ENCODE data around the gene MIB1. TPM values are rescaled to one million over a fixed set of nuclear protein-coding genes. Genes with fewer than 3 reads are reported as not detected.
A peak's percentile ranks its signal among the peaks of the same experiment; 100 is the strongest.

Gene MIB1
- total RNA-seq, 1 experiment from 2014 or later, result 56.2 TPM

GRCh38 chr18:21826196-21826595 is 85.6 kb downstream of the MIB1 start:
- H3K4me1 ChIP-seq (ENCODE audit: low read length), result peaks cover 57% of the 10 kb centered on the region
- H4K20me1 ChIP-seq (ENCODE audit: insufficient read depth, low read depth, low read length), result no peaks in the 10 kb centered on the region
- peaks cover 6% of the 10 kb centered on the region for H3K36me3 ChIP-seq (ENCODE audit: insufficient read depth, low read length)
- H3K4me3 ChIP-seq (ENCODE audit: low read length), result peak overlapping the region; percentile 28; the same call in 1 of the 2 replicates
- H3K27ac ChIP-seq (ENCODE audit: low read length), result peak overlapping the region; percentile 48
- H3K79me2 ChIP-seq (ENCODE audit: low read length), result peaks cover 43% of the 10 kb centered on the region
- no peak for DNase-seq
- H3K9me2 ChIP-seq (replicated peaks; ENCODE audit: insufficient read depth, low read length), result no peaks in the 10 kb centered on the region
- peak overlapping the region; percentile 64 for H3K4me2 ChIP-seq (ENCODE audit: low read depth, low read length, poor library complexity, severe bottlenecking)
- no peaks in the 10 kb centered on the region for H3K9me3 ChIP-seq (ENCODE audit: low read length)
- no peak overlapping the region for H2AFZ ChIP-seq (ENCODE audit: low read length)
- H3K9ac ChIP-seq (ENCODE audit: low read length), result no peak overlapping the region
- H3K27me3 ChIP-seq (ENCODE audit: low read length), result no peaks in the 10 kb centered on the region

- Histone ChIP-seq H3K4me1 (ENCODE audit: low read length) (peaks cover 62% of the 10 kb centered on the region), H3K9me2 (replicated peaks; ENCODE audit: insufficient read depth, low read length) (no peaks in the 10 kb centered on the region), H3K9me3 (ENCODE audit: low read length) (no peaks in the 10 kb centered on the region), H2AFZ (ENCODE audit: low read length) (no peak overlapping the region), H3K79me2 (ENCODE audit: low read length) (peaks cover 47% of the 10 kb centered on the region), H3K4me2 (ENCODE audit: low read depth, low read length, poor library complexity, severe bottlenecking) (peak overlapping the region; percentile 64), H3K9ac (ENCODE audit: low read length) (no peak overlapping the region), H3K36me3 (ENCODE audit: insufficient read depth, low read length) (peaks cover 6% of the 10 kb centered on the region), H3K4me3 (ENCODE audit: low read length) (peak overlapping the region; percentile 28; the same call in 1 of the 2 replicates), H3K27me3 (ENCODE audit: low read length) (no peaks in the 10 kb centered on the region), H3K27ac (ENCODE audit: low read length) (peak overlapping the region; percentile 48), H4K20me1 (ENCODE audit: insufficient read depth, low read depth, low read length) (no peaks in the 10 kb centered on the region)
- DNase-seq, result peak; percentile 55
Measured at GRCh38 chr18:21826641-21827302, 86.2 kb downstream of the MIB1 start.

GRCh38 chr18:21830532-21830931 is 89.9 kb downstream of the MIB1 start:
- H3K4me1 ChIP-seq (ENCODE audit: low read length), result peaks cover 59% of the 10 kb centered on the region
- H2AFZ ChIP-seq (ENCODE audit: low read length), result no peak overlapping the region
- H3K79me2 ChIP-seq (ENCODE audit: low read length), result peaks cover 65% of the 10 kb centered on the region
- no peak overlapping the region for H3K9ac ChIP-seq (ENCODE audit: low read length)
- H3K27me3 ChIP-seq (ENCODE audit: low read length), result no peaks in the 10 kb centered on the region
- H3K36me3 ChIP-seq (ENCODE audit: insufficient read depth, low read length), result no peaks in the 10 kb centered on the region
- H3K9me2 ChIP-seq (replicated peaks; ENCODE audit: insufficient read depth, low read length), result no peaks in the 10 kb centered on the region
- no peak for DNase-seq
- H3K9me3 ChIP-seq (ENCODE audit: low read length), result no peaks in the 10 kb centered on the region
- no peaks in the 10 kb centered on the region for H4K20me1 ChIP-seq (ENCODE audit: insufficient read depth, low read depth, low read length)
- no peak overlapping the region for H3K4me3 ChIP-seq (ENCODE audit: low read length)
- H3K4me2 ChIP-seq (ENCODE audit: low read depth, low read length, poor library complexity, severe bottlenecking), result no peak overlapping the region
- H3K27ac ChIP-seq (ENCODE audit: low read length), result no peak overlapping the region

DNA sequence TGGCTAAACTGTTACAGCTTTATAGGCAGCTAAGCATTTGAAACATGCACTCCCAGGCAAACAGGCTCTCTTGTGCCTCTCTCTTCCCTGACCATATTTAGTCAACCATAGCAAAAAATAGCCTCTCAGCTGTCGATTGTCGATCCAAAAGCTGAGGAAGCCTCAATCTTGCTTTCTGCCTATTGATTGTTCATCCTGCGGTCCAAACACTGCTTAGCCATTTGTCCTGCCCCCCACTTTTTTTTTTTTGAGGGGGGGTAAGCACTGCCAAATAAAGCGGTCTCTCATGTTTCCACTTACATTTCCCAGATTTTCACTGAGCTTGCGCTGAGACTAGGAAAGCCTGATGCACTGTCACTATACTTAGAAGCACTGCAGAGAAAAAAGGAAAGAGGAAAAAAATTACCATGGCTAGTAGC is 90.8 kb downstream of the MIB1 start:
- H3K4me2 ChIP-seq (ENCODE audit: low read depth, low read length, poor library complexity, severe bottlenecking), result no peak overlapping the region
- peaks cover 50% of the 10 kb centered on the region for H3K4me1 ChIP-seq (ENCODE audit: low read length)
- DNase-seq, result no peak
- no peak overlapping the region for H3K27ac ChIP-seq (ENCODE audit: low read length)
- H4K20me1 ChIP-seq (ENCODE audit: insufficient read depth, low read depth, low read length), result no peaks in the 10 kb centered on the region
- H2AFZ ChIP-seq (ENCODE audit: low read length), result no peak overlapping the region
- no peak overlapping the region for H3K9ac ChIP-seq (ENCODE audit: low read length)
- H3K9me2 ChIP-seq (replicated peaks; ENCODE audit: insufficient read depth, low read length), result no peaks in the 10 kb centered on the region
- H3K4me3 ChIP-seq (ENCODE audit: low read length), result no peak overlapping the region
- H3K27me3 ChIP-seq (ENCODE audit: low read length), result no peaks in the 10 kb centered on the region
- H3K36me3 ChIP-seq (ENCODE audit: insufficient read depth, low read length), result no peaks in the 10 kb centered on the region
- peaks cover 56% of the 10 kb centered on the region for H3K79me2 ChIP-seq (ENCODE audit: low read length)
- no peaks in the 10 kb centered on the region for H3K9me3 ChIP-seq (ENCODE audit: low read length)

DNA sequence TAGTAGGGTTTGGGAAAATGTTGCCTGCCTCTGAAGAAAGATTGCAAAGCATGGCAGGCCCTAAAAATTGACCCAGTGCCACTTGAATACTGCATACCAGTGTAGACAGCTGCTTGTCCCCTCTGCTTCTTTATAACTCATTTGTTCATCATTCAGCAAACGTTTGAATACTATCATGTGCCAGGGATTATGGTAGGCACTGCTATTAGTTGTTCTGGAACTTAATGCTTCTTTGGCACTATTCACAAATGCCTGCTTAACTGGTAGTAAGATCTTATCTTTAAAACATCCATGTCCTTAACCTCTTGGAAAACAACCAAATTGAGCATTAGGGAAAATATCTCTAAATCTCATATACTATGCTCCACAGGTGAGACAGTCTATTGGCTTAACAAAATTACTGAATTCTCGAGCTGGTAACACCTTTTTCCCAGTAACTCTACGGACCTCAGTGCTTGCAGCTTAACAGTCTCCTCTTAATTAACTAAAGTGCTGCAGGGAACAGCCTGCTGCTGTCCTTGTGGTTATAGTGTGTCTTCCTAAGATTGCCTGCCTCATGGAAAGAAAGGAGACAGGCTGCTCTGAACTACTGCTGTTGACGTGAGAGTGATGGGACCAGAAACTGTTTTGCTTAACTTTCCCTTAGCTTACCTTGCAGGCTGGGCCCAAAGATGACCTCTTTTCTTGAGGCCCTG is 93.2 kb downstream of the MIB1 start:
- no peak for DNase-seq
- no peak overlapping the region for H3K4me2 ChIP-seq (ENCODE audit: low read depth, low read length, poor library complexity, severe bottlenecking)

GRCh38 chr18:21834299-21834660 is 93.7 kb downstream of the MIB1 start:
- Histone ChIP-seq H3K4me1 (ENCODE audit: low read length) (peaks cover 23% of the 10 kb centered on the region), H3K27me3 (ENCODE audit: low read length) (no peaks in the 10 kb centered on the region), H3K36me3 (ENCODE audit: insufficient read depth, low read length) (peaks cover 11% of the 10 kb centered on the region; the same call in 1 of the 2 replicates), H4K20me1 (ENCODE audit: insufficient read depth, low read depth, low read length) (no peaks in the 10 kb centered on the region), H3K4me3 (ENCODE audit: low read length) (no peak overlapping the region), H3K27ac (ENCODE audit: low read length) (no peak overlapping the region), H2AFZ (ENCODE audit: low read length) (no peak overlapping the region), H3K79me2 (ENCODE audit: low read length) (peaks cover 34% of the 10 kb centered on the region), H3K4me2 (ENCODE audit: low read depth, low read length, poor library complexity, severe bottlenecking) (no peak overlapping the region), H3K9me3 (ENCODE audit: low read length) (no peaks in the 10 kb centered on the region), H3K9me2 (replicated peaks; ENCODE audit: insufficient read depth, low read length) (no peaks in the 10 kb centered on the region), H3K9ac (ENCODE audit: low read length) (no peak overlapping the region)
- no peak for DNase-seq

More for the DNA sequence above, 93.2 kb downstream of the MIB1 start:
- no peaks in the 10 kb centered on the region for H3K9me2 ChIP-seq (replicated peaks; ENCODE audit: insufficient read depth, low read length)
- H3K27me3 ChIP-seq (ENCODE audit: low read length), result no peaks in the 10 kb centered on the region
- peaks cover 29% of the 10 kb centered on the region for H3K4me1 ChIP-seq (ENCODE audit: low read length)
- no peaks in the 10 kb centered on the region for H4K20me1 ChIP-seq (ENCODE audit: insufficient read depth, low read depth, low read length)
- peaks cover 7% of the 10 kb centered on the region; the same call in 1 of the 2 replicates for H3K36me3 ChIP-seq (ENCODE audit: insufficient read depth, low read length)
- no peak overlapping the region for H3K9ac ChIP-seq (ENCODE audit: low read length)
- H3K9me3 ChIP-seq (ENCODE audit: low read length), result no peaks in the 10 kb centered on the region
- no peak overlapping the region for H3K4me3 ChIP-seq (ENCODE audit: low read length)
- no peak overlapping the region for H3K27ac ChIP-seq (ENCODE audit: low read length)
- H2AFZ ChIP-seq (ENCODE audit: low read length), result no peak overlapping the region
- peaks cover 38% of the 10 kb centered on the region for H3K79me2 ChIP-seq (ENCODE audit: low read length)

DNA sequence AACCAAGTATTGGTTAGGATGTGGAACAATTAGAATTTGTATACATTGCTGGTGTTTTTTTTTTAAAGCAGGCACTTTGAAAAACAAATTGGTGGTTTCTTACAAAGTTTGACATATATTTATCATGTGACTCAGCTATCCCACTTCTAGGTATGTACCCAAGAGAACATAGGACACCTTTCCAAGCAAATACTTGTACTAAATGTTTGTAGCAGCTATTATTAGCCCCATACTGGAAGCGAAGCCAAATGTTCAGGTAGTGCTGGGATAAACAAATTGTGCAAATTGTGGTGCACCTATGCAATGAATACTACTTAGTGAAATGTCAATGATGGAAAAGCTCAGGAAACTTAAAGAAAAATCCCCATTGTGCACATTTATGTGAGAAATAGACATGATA is 101.0 kb downstream of the MIB1 start:
- H3K9me3 ChIP-seq (ENCODE audit: low read length), result no peaks in the 10 kb centered on the region

GRCh38 chr18:21843341-21843740 is 102.7 kb downstream of the MIB1 start:
- Histone ChIP-seq H3K4me2 (ENCODE audit: low read depth, low read length, poor library complexity, severe bottlenecking) (no peak overlapping the region), H3K9ac (ENCODE audit: low read length) (no peak overlapping the region), H3K9me2 (replicated peaks; ENCODE audit: insufficient read depth, low read length) (no peaks in the 10 kb centered on the region), H3K36me3 (ENCODE audit: insufficient read depth, low read length) (peaks cover 29% of the 10 kb centered on the region; the same call in 1 of the 2 replicates), H3K27me3 (ENCODE audit: low read length) (no peaks in the 10 kb centered on the region), H3K27ac (ENCODE audit: low read length) (no peak overlapping the region), H4K20me1 (ENCODE audit: insufficient read depth, low read depth, low read length) (no peaks in the 10 kb centered on the region), H3K4me3 (ENCODE audit: low read length) (no peak overlapping the region), H3K9me3 (ENCODE audit: low read length) (no peaks in the 10 kb centered on the region), H3K79me2 (ENCODE audit: low read length) (peaks cover 8% of the 10 kb centered on the region), H2AFZ (ENCODE audit: low read length) (no peak overlapping the region), H3K4me1 (ENCODE audit: low read length) (no peaks in the 10 kb centered on the region)
- no peak for DNase-seq

More for the DNA sequence above, 101.0 kb downstream of the MIB1 start:
- no peak for DNase-seq
- Histone ChIP-seq H3K36me3 (ENCODE audit: insufficient read depth, low read length) (peaks cover 32% of the 10 kb centered on the region; the same call in 1 of the 2 replicates), H3K27me3 (ENCODE audit: low read length) (no peaks in the 10 kb centered on the region), H3K9me2 (replicated peaks; ENCODE audit: insufficient read depth, low read length) (no peaks in the 10 kb centered on the region), H3K9ac (ENCODE audit: low read length) (no peak overlapping the region), H4K20me1 (ENCODE audit: insufficient read depth, low read depth, low read length) (no peaks in the 10 kb centered on the region), H3K4me2 (ENCODE audit: low read depth, low read length, poor library complexity, severe bottlenecking) (no peak overlapping the region), H2AFZ (ENCODE audit: low read length) (no peak overlapping the region), H3K4me3 (ENCODE audit: low read length) (no peak overlapping the region), H3K27ac (ENCODE audit: low read length) (no peak overlapping the region), H3K4me1 (ENCODE audit: low read length) (no peaks in the 10 kb centered on the region), H3K79me2 (ENCODE audit: low read length) (peaks cover 8% of the 10 kb centered on the region)
